B cell (primary cell): ENCODE data around the gene MOK. TPM values are rescaled to one million over a fixed set of nuclear protein-coding genes. Genes with fewer than 3 reads are reported as not detected.

Experiments used
- ATAC-seq: fragments of 200-7000 bp; cut with Tn5 transposase; one replicate; pipeline ENCODE4 v1.10.0; 2021; ENCODE audit warnings: low read depth, mild to moderate bottlenecking, moderate number of reproducible peaks, moderate library complexity
- CTCF ChIA-PET: fragments of 350-600 bp; sonication (Branson Sonifier 250); formaldehyde crosslinking; loops from one replicate; lab custom pipeline; 2021; ENCODE audit warnings: antibody characterized with exemption, inconsistent platforms; lab: Charles Lee
- POLR2A ChIA-PET: fragments of 350-600 bp; sonication (Branson Sonifier 250); formaldehyde crosslinking; loops from one replicate; lab custom pipeline; 2021; ENCODE audit warnings: antibody characterized with exemption; lab: Charles Lee
- DNase-seq: peaks from one replicate; pipeline ENCODE4 v3.0.0; 2013
- H2AFZ ChIP-seq: 2 replicates; pipeline ENCODE4 v1.6.1; 2012; ENCODE audit warnings: mild to moderate bottlenecking, low read depth, low read length; ENCODE audit not compliant: insufficient read depth, poor library complexity, severe bottlenecking
- H3K27ac ChIP-seq, 2 donors: 1 replicate in 1 of 2; 2 replicates in 1 of 2; pipeline ENCODE4 v1.5.1; 2012 to 2013; ENCODE audit warnings: low read length in 2 of 2, mild to moderate bottlenecking in 2 of 2, moderate library complexity in 1 of 2
- H3K27me3 ChIP-seq, 4 experiments: fragments of 200-600 bp in 1 of 4; sonication (generic) in 1 of 4; replicated peaks in 1 of 4; 1 replicate in 2 of 4; 2 replicates in 2 of 4; pipeline versions ENCODE4 v1.6.1 to v1.7.0; 2013 to 2016; ENCODE audit warnings: low read length in 3 of 4, mild to moderate bottlenecking in 2 of 4, mixed read lengths in 1 of 4, moderate library complexity in 1 of 4; ENCODE audit not compliant: insufficient read depth in 4 of 4, control insufficient read depth in 3 of 4; ENCODE audit errors: control extremely low read depth in 1 of 4
- H3K36me3 ChIP-seq, 2 experiments: replicated peaks in 1 of 2; 1 replicate in 1 of 2; 2 replicates in 1 of 2; pipeline versions ENCODE4 v1.6.1 to v1.7.1; 2013; ENCODE audit warnings: low read length in 1 of 2; ENCODE audit not compliant: insufficient read depth in 2 of 2, control insufficient read depth in 1 of 2; ENCODE audit errors: control extremely low read depth in 1 of 2, extremely low read depth in 1 of 2
- H3K4me1 ChIP-seq, 2 donors: fragments of 200-600 bp in 1 of 2; sonication (generic) in 1 of 2; 1 replicate in 1 of 2; 2 replicates in 1 of 2; pipeline versions ENCODE4 v1.5.1 to v1.6.1; 2013 to 2017; ENCODE audit warnings: low read length in 2 of 2; ENCODE audit not compliant: control insufficient read depth in 2 of 2, insufficient read depth in 2 of 2
- H3K4me2 ChIP-seq: replicated peaks from 2 replicates; pipeline ENCODE3; 2012; ENCODE audit warnings: mild to moderate bottlenecking, low read depth, low read length; ENCODE audit not compliant: poor library complexity, severe bottlenecking
- H3K4me3 ChIP-seq, 5 experiments: fragments of 200-600 bp in 1 of 5; sonication (generic) in 1 of 5; 1 replicate in 3 of 5; 2 replicates in 2 of 5; pipeline versions ENCODE4 v1.5.1 to v1.7.0; 2011 to 2016; ENCODE audit warnings: low read length in 4 of 5, mild to moderate bottlenecking in 4 of 5, low read depth in 2 of 5, control low read depth in 1 of 5, moderate library complexity in 1 of 5; ENCODE audit not compliant: insufficient read depth in 1 of 5; ENCODE audit errors: control extremely low read depth in 1 of 5, extremely low read depth in 1 of 5
- H3K79me2 ChIP-seq: fragments of 200-600 bp; sonication (generic); one replicate; pipeline ENCODE4 v1.6.0; 2016; ENCODE audit warnings: low read length; ENCODE audit not compliant: control insufficient read depth, insufficient read depth
- H3K9ac ChIP-seq: fragments of 200-600 bp; sonication (generic); 2 replicates; pipeline ENCODE4 v1.6.1; 2017; ENCODE audit warnings: mild to moderate bottlenecking, low read length, moderate library complexity
- H3K9me3 ChIP-seq, 3 donors: one replicate each; pipeline versions ENCODE4 v1.6.1 to v1.7.1; 2013; ENCODE audit warnings: low read length in 2 of 3; ENCODE audit not compliant: control insufficient read depth in 2 of 3, insufficient read depth in 1 of 3; ENCODE audit errors: control extremely low read depth in 1 of 3
- H4K20me1 ChIP-seq: 2 replicates; pipeline ENCODE4 v1.6.0; 2012; ENCODE audit warnings: mild to moderate bottlenecking, low read length; ENCODE audit not compliant: insufficient read depth, control insufficient read depth, poor library complexity, severe bottlenecking
- H3K27ac Mint-ChIP-seq: one replicate; pipeline ENCODE4 v1.8.0; 2021; ENCODE audit warnings: mixed read lengths
- H3K27me3 Mint-ChIP-seq: one replicate; pipeline ENCODE4 v1.8.0; 2021; ENCODE audit warnings: mixed read lengths
- H3K4me1 Mint-ChIP-seq: one replicate; pipeline ENCODE4 v1.8.0; 2021; ENCODE audit warnings: mixed read lengths
- H3K4me3 Mint-ChIP-seq: one replicate; pipeline ENCODE4 v1.8.0; 2021; ENCODE audit warnings: mixed read lengths
- H3K9me3 Mint-ChIP-seq: one replicate; pipeline ENCODE4 v1.8.0; 2022; ENCODE audit warnings: mixed read lengths; ENCODE audit not compliant: insufficient read depth
- CTCF ChIP-seq: fragments of 200-600 bp; IDR thresholded peaks from one replicate; pipeline ENCODE4 v1.8.0; 2022; ENCODE audit warnings: antibody characterized with exemption, mild to moderate bottlenecking
- EZH2 ChIP-seq: IDR thresholded peaks from 2 replicates; pipeline ENCODE4 v1.6.1; 2012; ENCODE audit warnings: borderline replicate concordance, low read depth, mild to moderate bottlenecking, moderate library complexity, low read length; ENCODE audit not compliant: insufficient read depth, poor library complexity, severe bottlenecking
- WGBS: methylation state at CpG from one replicate; pipeline ENCODE4 v1.1.5; 2013; ENCODE audit warnings: missing lambda C conversion rate; ENCODE audit not compliant: insufficient coverage; 5-methylcytosine and 5-hydroxymethylcytosine counted together
- intact Hi-C: fragments of 100-400 bp; cut with micrococcal nuclease; formaldehyde crosslinking; loops from one replicate; pipeline ENCODE4 v1.10.0; 2022
- polyA plus RNA-seq: library from polyadenylated mRNA; depleted of rRNA; stranded (reverse); fragments of >200 nt; gene quantifications from 2 replicates; pipeline ENCODE4 v1.2.3, GENCODE V29; 2012
- total RNA-seq, 2 donors: library from RNA; stranded (reverse); fragments of 120-200 nt in 1 of 2; gene quantifications; 1 replicate in 1 of 2; 2 replicates in 1 of 2; pipeline versions ENCODE4 v1.2.3 to v1.2.4, GENCODE V29; 2013 to 2022

The MOK gene
- total and polyA plus RNA-seq, 2 donors (not counting 1 experiment from before 2014, with no cell fraction given) = 1.2 to 3.0 TPM

DNA sequence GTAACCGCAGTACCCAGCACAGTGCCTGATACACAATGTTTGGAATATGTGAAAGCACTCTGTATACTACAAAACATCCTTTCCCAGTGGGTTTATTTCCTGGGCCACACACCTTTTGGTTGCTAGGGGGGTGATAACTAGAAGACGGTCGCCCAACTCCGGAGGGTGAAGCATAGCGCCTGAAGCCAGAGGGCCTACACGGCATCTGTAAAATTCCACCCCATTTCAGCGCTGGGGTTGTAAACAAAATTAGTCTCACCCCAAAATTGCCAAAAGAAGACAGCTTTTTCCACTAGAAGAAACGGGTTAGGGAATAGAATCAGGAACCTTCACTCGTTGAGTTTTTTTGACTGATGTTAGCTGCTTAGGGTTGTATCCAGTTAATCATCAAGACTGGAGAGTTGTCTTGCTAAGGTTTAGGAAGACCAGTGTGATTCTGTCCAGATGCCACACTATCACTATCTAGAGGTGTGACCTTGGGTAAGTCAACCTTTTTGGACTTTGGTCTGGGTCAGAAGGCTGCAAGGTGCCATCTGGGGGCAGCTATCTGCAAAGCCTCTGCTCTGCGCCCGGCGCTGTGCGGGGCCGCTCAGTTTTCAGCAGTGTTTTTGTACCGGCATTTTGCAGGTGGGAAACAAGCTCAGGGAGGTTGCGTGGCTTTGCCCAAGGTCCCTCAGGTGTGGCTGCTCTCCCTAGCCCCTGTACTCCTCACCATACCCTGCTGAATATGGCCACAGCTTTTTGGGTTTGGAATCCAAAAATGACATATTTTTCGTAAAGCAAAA is 15.9 kb upstream of the MOK start:
- CTCF ChIA-PET = interaction anchor here (1.0 to 2.8 kb wide), 6 partner anchors 15 to 614 kb away, joined by 3 to 11 read pairs (median 4); partner anchors contain the start of genes CINP, MOK and TECPR2
- H3K9me3 Mint-ChIP-seq = no peaks in the 10 kb centered on the region
- Histone ChIP-seq H3K4me3 (peak overlapping the region in 2 of 5 experiments; percentile 39 to 84), H3K36me3 (peaks cover 0 to under 1% of the 10 kb centered on the region in 2 experiments), H3K4me2 (peak overlapping the region; percentile 77), H3K9me3 (no peaks in the 10 kb centered on the region), H3K79me2 (no peaks in the 10 kb centered on the region), H2AFZ (peak overlapping the region; percentile 74), H3K9ac (peak overlapping the region; percentile 72), H3K27me3 (no peaks in the 10 kb centered on the region), H3K27ac (peak overlapping the region in 1 of 2 donors; percentile 95), H3K4me1 (peaks cover 29 to 40% of the 10 kb centered on the region in 2 donors), H4K20me1 (no peaks in the 10 kb centered on the region)
- peak overlapping the region; percentile 90 for H3K4me3 Mint-ChIP-seq
- TF ChIP-seq CTCF = no peak
- no peak for TF ChIP-seq EZH2
- ATAC-seq (no peak), DNase-seq (no peak)
- no peaks in the 10 kb centered on the region for H3K27me3 Mint-ChIP-seq
- peaks cover 51% of the 10 kb centered on the region for H3K4me1 Mint-ChIP-seq
- H3K27ac Mint-ChIP-seq = peak overlapping the region; percentile 93
- intact Hi-C loops = no loop called here
- 99% methylated on average over 12 of the region's 17 CpGs for whole genome bisulfite sequencing
- POLR2A ChIA-PET = no interaction called here
